Tibial artery (tissue), 4 donors: ENCODE data around the gene C2orf78.

ENCODE experiments used
- DNase-seq, 2 donors: peaks; one replicate each; pipeline ENCODE4 v3.0.0-alpha.2; 2019
- H3K27ac ChIP-seq, 2 donors: fragments of 200-600 bp; sonication (generic) in 1 of 2; 1 replicate in 1 of 2; 2 replicates in 1 of 2; pipeline ENCODE4 v1.5.1; 2018 to 2019; ENCODE audit warnings: mild to moderate bottlenecking in 1 of 2
- H3K27me3 ChIP-seq, 2 donors: fragments of 200-600 bp; sonication (generic) in 1 of 2; one replicate each; pipeline versions ENCODE4 v1.5.1 to v1.6.0; 2016 to 2019
- H3K36me3 ChIP-seq, 3 donors: fragments of 200-600 bp; sonication (generic) in 2 of 3; one replicate each; pipeline ENCODE4 v1.5.1; 2016 to 2019; ENCODE audit warnings: mild to moderate bottlenecking in 2 of 3
- H3K4me1 ChIP-seq, 4 donors: fragments of 200-600 bp; sonication (generic) in 2 of 4; 1 replicate in 3 of 4; 2 replicates in 1 of 4; pipeline ENCODE4 v1.5.1; 2016 to 2019
- H3K4me3 ChIP-seq, 2 donors: fragments of 200-600 bp; sonication (generic) in 1 of 2; 1 replicate in 1 of 2; 2 replicates in 1 of 2; pipeline ENCODE4 v1.5.1; 2018 to 2019; ENCODE audit warnings: mild to moderate bottlenecking in 2 of 2
- H3K9me3 ChIP-seq, 3 donors: fragments of 200-600 bp; sonication (generic) in 1 of 3; one replicate each; pipeline ENCODE4 v1.5.1; 2016 to 2019
- CTCF ChIP-seq, 2 experiments: fragments of 200-600 bp in 1 of 2; fragments of 450-650 bp in 1 of 2; IDR thresholded peaks; one replicate each; pipeline ENCODE4 v1.5.1; 2017 to 2019; ENCODE audit warnings: antibody characterized with exemption in 2 of 2, mild to moderate bottlenecking in 1 of 2, moderate library complexity in 1 of 2
- intact Hi-C: fragments of 100-400 bp; cut with DNase I; formaldehyde crosslinking; loops from one replicate; pipeline ENCODE4 v1.15.0; 2023; ENCODE audit warnings: low total_unique reads

Gene C2orf78

GRCh38 chr2:73762571-73762970, 21.4 kb upstream of the C2orf78 start:
- Histone ChIP-seq H3K27me3 (no peaks in the 10 kb centered on the region), H3K9me3 (no peaks in the 10 kb centered on the region), H3K27ac (no peak overlapping the region), H3K4me3 (no peak overlapping the region), H3K36me3 (peaks cover 53 to 93% (median 66%) of the 10 kb centered on the region in 3 donors), H3K4me1 (peaks cover 0 to 16% (median 6%) of the 10 kb centered on the region in 4 donors)
- intact Hi-C loops, result no loop called here
- no peak for TF ChIP-seq CTCF (IDR thresholded peaks at IDR 0.05)
- no peak for DNase-seq

- Histone ChIP-seq H3K27ac (no peak overlapping the region), H3K4me3 (no peak overlapping the region), H3K36me3 (peaks cover 69 to 96% (median 75%) of the 10 kb centered on the region in 3 donors), H3K27me3 (no peaks in the 10 kb centered on the region), H3K4me1 (peaks cover 0 to 4% (median 0%) of the 10 kb centered on the region in 4 donors), H3K9me3 (no peaks in the 10 kb centered on the region)
- intact Hi-C loops, result no loop called here
- TF ChIP-seq CTCF (IDR thresholded peaks at IDR 0.05), result no peak
- DNase-seq, result no peak
Observed at GRCh38 chr2:73764945-73765344, 19.0 kb upstream of the C2orf78 start.

- Histone ChIP-seq H3K4me1 (no peaks in the 10 kb centered on the region), H3K9me3 (no peaks in the 10 kb centered on the region), H3K36me3 (peaks cover 61 to 96% (median 71%) of the 10 kb centered on the region in 3 donors), H3K27me3 (no peaks in the 10 kb centered on the region), H3K27ac (no peak overlapping the region), H3K4me3 (no peak overlapping the region)
- TF ChIP-seq CTCF (IDR thresholded peaks at IDR 0.05), result no peak
- intact Hi-C loops, result no loop called here
- no peak for DNase-seq
Observed at GRCh38 chr2:73766349-73766748, 17.6 kb upstream of the C2orf78 start.

GRCh38 chr2:73766994-73767393, 17.0 kb upstream of the C2orf78 start:
- Histone ChIP-seq H3K27me3 (no peaks in the 10 kb centered on the region), H3K4me1 (no peaks in the 10 kb centered on the region), H3K27ac (no peak overlapping the region), H3K4me3 (no peak overlapping the region), H3K9me3 (no peaks in the 10 kb centered on the region), H3K36me3 (peaks cover 55 to 96% (median 72%) of the 10 kb centered on the region in 3 donors)
- no peak for DNase-seq
- intact Hi-C loops, result no loop called here
- TF ChIP-seq CTCF (IDR thresholded peaks at IDR 0.05), result no peak

- no peaks in the 10 kb centered on the region for H3K27me3 ChIP-seq
- peaks cover 63 to 85% (median 66%) of the 10 kb centered on the region in 3 donors for H3K36me3 ChIP-seq
- DNase-seq, result no peak
- no peak overlapping the region for H3K27ac ChIP-seq
- no peak overlapping the region for H3K4me3 ChIP-seq
- TF ChIP-seq CTCF (IDR thresholded peaks at IDR 0.05), result no peak
- no peaks in the 10 kb centered on the region for H3K9me3 ChIP-seq
- intact Hi-C loops, result no loop called here
- no peaks in the 10 kb centered on the region for H3K4me1 ChIP-seq
Observed at GRCh38 chr2:73770725-73771124, 13.3 kb upstream of the C2orf78 start.

- no peak for DNase-seq
- intact Hi-C loops, result no loop called here
- Histone ChIP-seq H3K27me3 (no peaks in the 10 kb centered on the region), H3K36me3 (peaks cover 63 to 86% (median 63%) of the 10 kb centered on the region in 3 donors), H3K4me3 (no peak overlapping the region), H3K9me3 (no peaks in the 10 kb centered on the region), H3K27ac (no peak overlapping the region), H3K4me1 (peaks cover 0 to 7% (median 0%) of the 10 kb centered on the region in 4 donors)
- no peak for TF ChIP-seq CTCF (IDR thresholded peaks at IDR 0.05)
Observed at GRCh38 chr2:73772819-73773218, 11.2 kb upstream of the C2orf78 start.
